Measurements from ENCODE around the gene MCM3. TPM values are rescaled to one million over a fixed set of nuclear protein-coding genes. Genes with fewer than 3 reads are reported as not detected.

The MCM3 gene
- total RNA-seq, 1 donor from 2014 or later: 20.1 TPM

GRCh38 chr6:52276130-52276529 lies 8.4 kb downstream of the MCM3 start:
- intact Hi-C loops (cut with micrococcal nuclease): no loop called here
- Histone ChIP-seq H3K36me3 (peaks cover 92% of the 10 kb centered on the region), H3K27me3 (ENCODE audit: low read depth) (no peaks in the 10 kb centered on the region), H3K4me1 (no peaks in the 10 kb centered on the region), H3K9me3 (replicated peaks) (no peaks in the 10 kb centered on the region), H3K4me3 (no peak overlapping the region), H3K27ac (replicated peaks) (no peak overlapping the region)
- no peak for TF ChIP-seq CTCF (IDR thresholded peaks at IDR 0.05; ENCODE audit: borderline replicate concordance)
- DNase-seq: no peak

- no peak for TF ChIP-seq CTCF (IDR thresholded peaks at IDR 0.05; ENCODE audit: borderline replicate concordance)
- H3K4me3 ChIP-seq: no peak overlapping the region
- H3K27ac ChIP-seq (replicated peaks): peak overlapping the region; percentile 45
- intact Hi-C loops (cut with micrococcal nuclease): no loop called here
- no peaks in the 10 kb centered on the region for H3K4me1 ChIP-seq
- H3K27me3 ChIP-seq (ENCODE audit: low read depth): no peaks in the 10 kb centered on the region
- H3K36me3 ChIP-seq: peaks cover 91% of the 10 kb centered on the region
- no peaks in the 10 kb centered on the region for H3K9me3 ChIP-seq (replicated peaks)
- DNase-seq: no peak
Measured at GRCh38 chr6:52271852-52272460, 12.6 kb downstream of the MCM3 start.

GRCh38 chr6:52263709-52264540 lies 20.6 kb downstream of the MCM3 start:
- Histone ChIP-seq H3K27ac (replicated peaks) (no peak overlapping the region), H3K36me3 (peaks cover 67% of the 10 kb centered on the region), H3K4me3 (no peak overlapping the region), H3K9me3 (replicated peaks) (no peaks in the 10 kb centered on the region), H3K4me1 (no peaks in the 10 kb centered on the region), H3K27me3 (ENCODE audit: low read depth) (no peaks in the 10 kb centered on the region)
- intact Hi-C loops (cut with micrococcal nuclease): no loop called here
- peak; percentile 40 for DNase-seq
- peak; percentile 95 for TF ChIP-seq CTCF (IDR thresholded peaks at IDR 0.05; ENCODE audit: borderline replicate concordance)

DNA sequence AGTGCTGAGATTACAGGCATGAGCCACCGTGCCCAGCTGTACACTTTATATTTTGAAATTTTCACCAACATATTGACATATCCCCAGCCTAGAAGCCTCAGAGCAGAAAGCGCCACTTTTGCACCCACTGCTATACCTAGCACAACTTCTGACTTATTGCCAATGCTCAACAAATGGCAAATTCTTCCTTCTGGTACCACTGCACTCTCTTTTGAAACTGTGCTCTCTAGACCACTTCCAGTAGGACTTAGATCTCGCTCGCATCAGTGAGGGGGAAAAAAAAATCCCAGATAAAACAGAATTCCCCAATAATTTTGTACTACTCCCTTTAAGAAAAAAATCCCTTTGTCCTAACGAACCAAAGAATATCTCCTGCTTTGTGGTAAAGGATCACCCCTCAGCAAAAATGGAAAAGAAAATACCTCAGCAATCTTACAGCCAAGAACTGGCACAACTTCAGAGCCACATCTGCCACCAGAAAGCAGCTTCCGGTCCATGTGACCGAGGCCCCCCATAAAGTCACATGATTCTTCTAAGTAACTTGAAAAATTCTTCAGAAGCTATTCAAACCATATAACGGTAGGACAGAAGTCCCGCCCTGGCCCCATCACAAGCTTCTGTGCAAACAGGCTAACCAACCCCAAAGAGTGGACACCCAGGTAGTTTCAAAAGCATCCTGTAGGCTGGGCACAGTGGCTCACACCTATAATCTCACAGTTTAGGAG lies 21.8 kb downstream of the MCM3 start:
- no peak for TF ChIP-seq CTCF (IDR thresholded peaks at IDR 0.05; ENCODE audit: borderline replicate concordance)

GRCh38 chr6:52261229-52261628 lies 23.3 kb downstream of the MCM3 start:
- H3K9me3 ChIP-seq (replicated peaks): no peaks in the 10 kb centered on the region
- intact Hi-C loops (cut with micrococcal nuclease): no loop called here

More for the DNA sequence above, 21.8 kb downstream of the MCM3 start:
- intact Hi-C loops (cut with micrococcal nuclease): no loop called here
- Histone ChIP-seq H3K9me3 (replicated peaks) (no peaks in the 10 kb centered on the region), H3K27me3 (ENCODE audit: low read depth) (no peaks in the 10 kb centered on the region), H3K4me1 (no peaks in the 10 kb centered on the region), H3K27ac (replicated peaks) (no peak overlapping the region), H3K36me3 (peaks cover 56% of the 10 kb centered on the region), H3K4me3 (no peak overlapping the region)
- no peak for DNase-seq

More at GRCh38 chr6:52261229-52261628, 23.3 kb downstream of the MCM3 start:
- peaks cover 40% of the 10 kb centered on the region for H3K36me3 ChIP-seq
- TF ChIP-seq CTCF (IDR thresholded peaks at IDR 0.05; ENCODE audit: borderline replicate concordance): no peak
- DNase-seq: no peak
- no peak overlapping the region for H3K4me3 ChIP-seq
- peaks cover under 1% of the 10 kb centered on the region for H3K27me3 ChIP-seq (ENCODE audit: low read depth)
- H3K4me1 ChIP-seq: no peaks in the 10 kb centered on the region
- H3K27ac ChIP-seq (replicated peaks): no peak overlapping the region
